BE2C (cell line): ENCODE measurements around the gene SMIM44.

Experiments
- DNase-seq: peaks from one replicate; pipeline ENCODE4 v3.0.0-alpha.2; 2020
- H3K27me3 ChIP-seq: fragments of 250-450 bp; sonication (Bioruptor Pico); 2 replicates; pipeline ENCODE4 v1.5.1; 2020; ENCODE audit warnings: mild to moderate bottlenecking
- H3K36me3 ChIP-seq: fragments of 250-450 bp; sonication (Bioruptor Pico); 2 replicates; pipeline ENCODE4 v1.5.1; 2020; ENCODE audit warnings: mild to moderate bottlenecking
- H3K4me1 ChIP-seq: fragments of 250-450 bp; sonication (Bioruptor Pico); 2 replicates; pipeline ENCODE4 v1.5.1; 2020
- H3K4me3 ChIP-seq: 2 replicates; pipeline ENCODE4 v1.5.1; 2011; ENCODE audit warnings: low read depth, low read length
- H3K9me3 ChIP-seq: fragments of 250-450 bp; sonication (Bioruptor Pico); 2 replicates; pipeline ENCODE4 v1.5.1; 2020
- CTCF ChIP-seq: IDR thresholded peaks from 2 replicates; pipeline ENCODE4 v1.5.1; 2012; ENCODE audit warnings: mild to moderate bottlenecking, low read depth, low read length

SMIM44 gene

GRCh38 chr19:3442487-3443071, 40.7 kb downstream of the SMIM44 start:
- DNase-seq, result no peak
- no peaks in the 10 kb centered on the region for H3K27me3 ChIP-seq
- peaks cover 10% of the 10 kb centered on the region for H3K4me1 ChIP-seq
- no peak for TF ChIP-seq CTCF
- H3K9me3 ChIP-seq, result no peaks in the 10 kb centered on the region
- H3K4me3 ChIP-seq, result no peak overlapping the region
- peaks cover 22% of the 10 kb centered on the region for H3K36me3 ChIP-seq

- Histone ChIP-seq H3K4me1 (peaks cover 10% of the 10 kb centered on the region), H3K36me3 (peaks cover 22% of the 10 kb centered on the region), H3K4me3 (no peak overlapping the region), H3K27me3 (no peaks in the 10 kb centered on the region), H3K9me3 (no peaks in the 10 kb centered on the region)
- DNase-seq, result no peak
- TF ChIP-seq CTCF, result no peak
These were observed 41.3 kb downstream of the SMIM44 start for GRCh38 chr19:3441986-3442329.

GRCh38 chr19:3441089-3441985, 41.9 kb downstream of the SMIM44 start:
- H3K4me1 ChIP-seq, result peaks cover 10% of the 10 kb centered on the region
- peaks cover 27% of the 10 kb centered on the region for H3K36me3 ChIP-seq
- no peaks in the 10 kb centered on the region for H3K27me3 ChIP-seq
- TF ChIP-seq CTCF, result no peak
- no peak overlapping the region for H3K4me3 ChIP-seq
- no peaks in the 10 kb centered on the region for H3K9me3 ChIP-seq
- peak; percentile 69 for DNase-seq

GRCh38 chr19:3440082-3440481, 43.2 kb downstream of the SMIM44 start:
- DNase-seq, result peak; percentile 64
- Histone ChIP-seq H3K4me1 (peaks cover 10% of the 10 kb centered on the region), H3K4me3 (no peak overlapping the region), H3K36me3 (peaks cover 18% of the 10 kb centered on the region), H3K27me3 (no peaks in the 10 kb centered on the region), H3K9me3 (no peaks in the 10 kb centered on the region)
- TF ChIP-seq CTCF, result peak; percentile 63

GRCh38 chr19:3434630-3435553, 48.3 kb downstream of the SMIM44 start:
- TF ChIP-seq CTCF, result no peak
- peak overlapping the region; percentile 74 for H3K4me3 ChIP-seq
- DNase-seq, result peak; percentile 98
- peaks cover 20% of the 10 kb centered on the region for H3K36me3 ChIP-seq
- no peaks in the 10 kb centered on the region for H3K27me3 ChIP-seq
- H3K4me1 ChIP-seq, result 0 out of 2 replicates have a peak, but pooled peaks cover under 1% of the 10 kb centered on the region
- no peaks in the 10 kb centered on the region for H3K9me3 ChIP-seq
